Activated naive CD8-positive, alpha-beta T cell treated with anti-CD3 and anti-CD28 coated beads, Interleukin-2, amount 10 ng/mL, durations not matched to agents 7 days and 5 days (primary cell): Measurements from ENCODE around the gene TTK. TPM values are rescaled to one million over a fixed set of nuclear protein-coding genes. Genes with fewer than 3 reads are reported as not detected.

Experiments used
- ATAC-seq: fragments of 150-1000 bp; cut with Tn5 transposase; one replicate; pipeline ENCODE4 v1.10.0; 2021; ENCODE audit warnings: low read depth, moderate library complexity
- POLR2A ChIA-PET: fragments of 350-600 bp; sonication (Branson Sonifier 250); formaldehyde crosslinking; loops from one replicate; lab custom pipeline; 2021; ENCODE audit warnings: antibody characterized with exemption; lab: Charles Lee
- DNase-seq: peaks from one replicate; pipeline ENCODE4 v3.0.0; 2021
- H3K27ac Mint-ChIP-seq: one replicate; pipeline ENCODE4 v1.8.0; 2022; ENCODE audit warnings: mild to moderate bottlenecking, mixed read lengths
- H3K27me3 Mint-ChIP-seq: one replicate; pipeline ENCODE4 v1.8.0; 2022; ENCODE audit warnings: mild to moderate bottlenecking, moderate library complexity, mixed read lengths
- H3K36me3 Mint-ChIP-seq: one replicate; pipeline ENCODE4 v1.8.0; 2021; ENCODE audit warnings: mild to moderate bottlenecking, mixed read lengths
- H3K4me1 Mint-ChIP-seq: one replicate; pipeline ENCODE4 v1.8.0; 2021; ENCODE audit warnings: mixed read lengths
- H3K4me3 Mint-ChIP-seq: one replicate; pipeline ENCODE4 v1.8.0; 2022; ENCODE audit warnings: mild to moderate bottlenecking, moderate library complexity, mixed read lengths
- H3K9me3 Mint-ChIP-seq: one replicate; pipeline ENCODE4 v1.8.0; 2021; ENCODE audit warnings: mixed read lengths
- total RNA-seq, 2 experiments: library from RNA; stranded (reverse); gene quantifications; one replicate each; pipeline ENCODE4 v1.2.3, GENCODE V29; 2021

Gene TTK
- total RNA-seq, result 10 to 100 TPM; 25.7 to 27.1 TPM

- peak; percentile 96 for DNase-seq
- Mint-ChIP-seq H3K27ac (peak within 1 kb of the TSS; percentile 98), H3K4me3 (peak within 1 kb of the TSS; percentile 99), H3K27me3 (peaks cover 4% of the 10 kb centered on the region), H3K4me1 (peaks cover 29% of the 10 kb centered on the region), H3K9me3 (no peaks in the 10 kb centered on the region), H3K36me3 (peaks cover 22% of the 10 kb centered on the region)
- ATAC-seq, result peak; percentile 96
- POLR2A ChIA-PET, result interaction anchor here (0.6 to 2.5 kb wide), 8 partner anchors 11 to 102 kb away, joined by 3 to 18 read pairs (median 5); partner anchors contain the start of genes BCKDHB and ELOVL4
Observed at GRCh38 chr6:80004173-80005072, at the start of gene TTK. TTK (plus strand) TSS chr6:80004649; CDS start chr6:80005844, 1,195 bp downstream.

GRCh38 chr6:79954849-79955248 lies 49.6 kb upstream of the TTK start:
- H3K27ac Mint-ChIP-seq, result no peak overlapping the region

GRCh38 chr6:79964607-79965081 lies 39.8 kb upstream of the TTK start:
- DNase-seq, result no peak
- POLR2A ChIA-PET, result interaction anchor here (0.7 to 1.1 kb wide), 2 partner anchors 39 to 141 kb away, joined by 3 to 4 read pairs; partner anchors contain the start of gene TTK
- no peak overlapping the region for H3K27ac Mint-ChIP-seq

More at GRCh38 chr6:79954849-79955248, 49.6 kb upstream of the TTK start:
- no peaks in the 10 kb centered on the region for H3K4me1 Mint-ChIP-seq
- peaks cover 7% of the 10 kb centered on the region for H3K27me3 Mint-ChIP-seq
- no peak for DNase-seq
- POLR2A ChIA-PET, result no interaction called here
- ATAC-seq, result no peak
- H3K36me3 Mint-ChIP-seq, result no peaks in the 10 kb centered on the region
- no peaks in the 10 kb centered on the region for H3K9me3 Mint-ChIP-seq
- no peak overlapping the region for H3K4me3 Mint-ChIP-seq

GRCh38 chr6:79967178-79967577 lies 37.3 kb upstream of the TTK start:
- no peak overlapping the region for H3K27ac Mint-ChIP-seq
- H3K36me3 Mint-ChIP-seq, result peaks cover 5% of the 10 kb centered on the region
- ATAC-seq, result no peak
- H3K9me3 Mint-ChIP-seq, result peaks cover 18% of the 10 kb centered on the region
- POLR2A ChIA-PET, result no interaction called here
- H3K27me3 Mint-ChIP-seq, result peaks cover 8% of the 10 kb centered on the region
- no peak for DNase-seq
- H3K4me1 Mint-ChIP-seq, result peaks cover 6% of the 10 kb centered on the region
- no peak overlapping the region for H3K4me3 Mint-ChIP-seq

More at GRCh38 chr6:79964607-79965081, 39.8 kb upstream of the TTK start:
- H3K4me1 Mint-ChIP-seq, result peaks cover 6% of the 10 kb centered on the region
- no peak overlapping the region for H3K4me3 Mint-ChIP-seq
- ATAC-seq, result peak; percentile 74
- H3K27me3 Mint-ChIP-seq, result no peaks in the 10 kb centered on the region
- peaks cover 14% of the 10 kb centered on the region for H3K9me3 Mint-ChIP-seq
- peaks cover 4% of the 10 kb centered on the region for H3K36me3 Mint-ChIP-seq

GRCh38 chr6:79969784-79970183 lies 34.7 kb upstream of the TTK start:
- ATAC-seq (no peak), DNase-seq (no peak)
- POLR2A ChIA-PET, result no interaction called here
- H3K4me3 Mint-ChIP-seq, result no peak overlapping the region
- H3K36me3 Mint-ChIP-seq, result peaks cover 4% of the 10 kb centered on the region
- peaks cover 3% of the 10 kb centered on the region for H3K4me1 Mint-ChIP-seq
- peaks cover 16% of the 10 kb centered on the region for H3K9me3 Mint-ChIP-seq
- H3K27me3 Mint-ChIP-seq, result peaks cover 8% of the 10 kb centered on the region
- H3K27ac Mint-ChIP-seq, result no peak overlapping the region

- H3K27me3 Mint-ChIP-seq, result peaks cover 11% of the 10 kb centered on the region
- no peak for ATAC-seq
- no peak overlapping the region for H3K27ac Mint-ChIP-seq
- H3K36me3 Mint-ChIP-seq, result peaks cover 4% of the 10 kb centered on the region
- no peak overlapping the region for H3K4me3 Mint-ChIP-seq
- POLR2A ChIA-PET, result no interaction called here
- H3K4me1 Mint-ChIP-seq, result no peaks in the 10 kb centered on the region
- H3K9me3 Mint-ChIP-seq, result peaks cover 15% of the 10 kb centered on the region
- DNase-seq, result no peak
Observed at GRCh38 chr6:79971193-79971592, 33.3 kb upstream of the TTK start.

- ATAC-seq, result no peak
- no peak overlapping the region for H3K27ac Mint-ChIP-seq
- POLR2A ChIA-PET, result no interaction called here
- H3K9me3 Mint-ChIP-seq, result no peaks in the 10 kb centered on the region
- no peaks in the 10 kb centered on the region for H3K4me1 Mint-ChIP-seq
- no peak overlapping the region for H3K4me3 Mint-ChIP-seq
- DNase-seq, result no peak
- no peaks in the 10 kb centered on the region for H3K36me3 Mint-ChIP-seq
- peaks cover 8% of the 10 kb centered on the region for H3K27me3 Mint-ChIP-seq
Observed at GRCh38 chr6:79981652-79982051, 22.8 kb upstream of the TTK start.

GRCh38 chr6:79984261-79984660 lies 20.2 kb upstream of the TTK start:
- ATAC-seq, result no peak

GRCh38 chr6:79985128-79985527 lies 19.3 kb upstream of the TTK start:
- Mint-ChIP-seq H3K4me3 (no peak overlapping the region), H3K9me3 (no peaks in the 10 kb centered on the region), H3K27ac (no peak overlapping the region), H3K36me3 (no peaks in the 10 kb centered on the region), H3K27me3 (peaks cover 8% of the 10 kb centered on the region), H3K4me1 (no peaks in the 10 kb centered on the region)
- POLR2A ChIA-PET, result no interaction called here
- ATAC-seq (no peak), DNase-seq (no peak)

More at GRCh38 chr6:79984261-79984660, 20.2 kb upstream of the TTK start:
- no peak overlapping the region for H3K4me3 Mint-ChIP-seq
- no peaks in the 10 kb centered on the region for H3K36me3 Mint-ChIP-seq
- DNase-seq, result no peak
- H3K4me1 Mint-ChIP-seq, result no peaks in the 10 kb centered on the region
- POLR2A ChIA-PET, result no interaction called here
- no peak overlapping the region for H3K27ac Mint-ChIP-seq
- H3K27me3 Mint-ChIP-seq, result peaks cover 8% of the 10 kb centered on the region
- H3K9me3 Mint-ChIP-seq, result no peaks in the 10 kb centered on the region

GRCh38 chr6:79989641-79990040 lies 14.8 kb upstream of the TTK start:
- POLR2A ChIA-PET, result no interaction called here
- Mint-ChIP-seq H3K27me3 (no peaks in the 10 kb centered on the region), H3K4me3 (no peak overlapping the region), H3K27ac (no peak overlapping the region), H3K36me3 (no peaks in the 10 kb centered on the region), H3K4me1 (no peaks in the 10 kb centered on the region), H3K9me3 (no peaks in the 10 kb centered on the region)
- ATAC-seq (no peak), DNase-seq (no peak)

GRCh38 chr6:79993012-79993910 lies 11.2 kb upstream of the TTK start:
- Mint-ChIP-seq H3K4me1 (no peaks in the 10 kb centered on the region), H3K27me3 (peaks cover 8% of the 10 kb centered on the region), H3K4me3 (no peak overlapping the region), H3K36me3 (no peaks in the 10 kb centered on the region), H3K27ac (no peak overlapping the region), H3K9me3 (no peaks in the 10 kb centered on the region)
- POLR2A ChIA-PET, result interaction anchor here (1.7 kb wide), 1 partner anchor 11 kb away, joined by 6 read pairs; the partner anchor contains the start of gene TTK
- DNase-seq (no peak), ATAC-seq (no peak)

- no peak overlapping the region for H3K4me3 Mint-ChIP-seq
- no peaks in the 10 kb centered on the region for H3K9me3 Mint-ChIP-seq
- no peak for ATAC-seq
- H3K36me3 Mint-ChIP-seq, result no peaks in the 10 kb centered on the region
- H3K27me3 Mint-ChIP-seq, result peaks cover 12% of the 10 kb centered on the region
- H3K4me1 Mint-ChIP-seq, result no peaks in the 10 kb centered on the region
- no peak for DNase-seq
- H3K27ac Mint-ChIP-seq, result no peak overlapping the region
- POLR2A ChIA-PET, result interaction anchor here (1.7 kb wide), 1 partner anchor 10 kb away, joined by 6 read pairs; the partner anchor contains the start of gene TTK
Observed at GRCh38 chr6:79993911-79994309, 10.5 kb upstream of the TTK start.

GRCh38 chr6:79997728-79998127 lies 6.7 kb upstream of the TTK start:
- no peak overlapping the region for H3K27ac Mint-ChIP-seq
- no peaks in the 10 kb centered on the region for H3K36me3 Mint-ChIP-seq
- POLR2A ChIA-PET, result no interaction called here
- ATAC-seq (no peak), DNase-seq (no peak)
- peaks cover 20% of the 10 kb centered on the region for H3K27me3 Mint-ChIP-seq
- H3K9me3 Mint-ChIP-seq, result no peaks in the 10 kb centered on the region
- peaks cover under 1% of the 10 kb centered on the region for H3K4me1 Mint-ChIP-seq
- no peak overlapping the region for H3K4me3 Mint-ChIP-seq
